ENCODE data around the gene C16orf74.

C16orf74 gene

GRCh38 chr16:85667841-85668413 lies 83.0 kb downstream of the C16orf74 start:
- ATAC-seq = no peak
- TF ChIP-seq CSRNP3 (CRISPR knock-in tag; IDR thresholded peaks at IDR 0.05) (no peak), PPARA (CRISPR knock-in tag; IDR thresholded peaks at IDR 0.05; ENCODE audit: borderline replicate concordance) (no peak), BACH2 (CRISPR knock-in tag; IDR thresholded peaks at IDR 0.05; ENCODE audit: borderline replicate concordance) (no peak), ZNF565 (CRISPR knock-in tag; conservative IDR thresholded peaks at IDR 0.05; ENCODE audit: low read depth) (no peak), ZNF8 (CRISPR knock-in tag; IDR thresholded peaks at IDR 0.05) (no peak), ISL1 (CRISPR knock-in tag; IDR thresholded peaks at IDR 0.05) (no peak), ESRRG (CRISPR knock-in tag; IDR thresholded peaks at IDR 0.05) (no peak), ZNF70 (CRISPR knock-in tag; IDR thresholded peaks at IDR 0.05) (no peak), GLIS3 (CRISPR knock-in tag; IDR thresholded peaks at IDR 0.05) (no peak), SNAI2 (CRISPR knock-in tag; IDR thresholded peaks at IDR 0.05) (no peak), PATZ1 (CRISPR knock-in tag; IDR thresholded peaks at IDR 0.05; ENCODE audit: borderline replicate concordance) (no peak), CREB5 (CRISPR knock-in tag; IDR thresholded peaks at IDR 0.05; ENCODE audit: low read depth) (no peak), RARB (CRISPR knock-in tag; IDR thresholded peaks at IDR 0.05) (no peak), CSDC2 (CRISPR knock-in tag; IDR thresholded peaks at IDR 0.05) (no peak), ZC3H10 (CRISPR knock-in tag; IDR thresholded peaks at IDR 0.05) (no peak), ZFP30 (CRISPR knock-in tag; IDR thresholded peaks at IDR 0.05) (no peak)

- ATAC-seq = no peak
- no peak for TF ChIP-seq ZNF70 (CRISPR knock-in tag; IDR thresholded peaks at IDR 0.05)
- TF ChIP-seq ZC3H10 (CRISPR knock-in tag; IDR thresholded peaks at IDR 0.05) = no peak
- no peak for TF ChIP-seq ZNF8 (CRISPR knock-in tag; IDR thresholded peaks at IDR 0.05)
- no peak for TF ChIP-seq SNAI2 (CRISPR knock-in tag; IDR thresholded peaks at IDR 0.05)
- TF ChIP-seq POU6F1 (CRISPR knock-in tag; IDR thresholded peaks at IDR 0.05; ENCODE audit: borderline replicate concordance, low read depth) = no peak
- no peak for TF ChIP-seq PATZ1 (CRISPR knock-in tag; IDR thresholded peaks at IDR 0.05; ENCODE audit: borderline replicate concordance)
- TF ChIP-seq TCF4 (CRISPR knock-in tag; IDR thresholded peaks at IDR 0.05; ENCODE audit: borderline replicate concordance) = no peak
- no peak for TF ChIP-seq ESRRG (CRISPR knock-in tag; IDR thresholded peaks at IDR 0.05)
These were observed 83.6 kb downstream of the C16orf74 start for GRCh38 chr16:85667261-85667660.

GRCh38 chr16:85665929-85666328 lies 85.0 kb downstream of the C16orf74 start:
- no peak for TF ChIP-seq ARNTL (CRISPR knock-in tag; IDR thresholded peaks at IDR 0.05; ENCODE audit: borderline replicate concordance, low read depth)
- no peak for TF ChIP-seq TSHZ2 (CRISPR knock-in tag; IDR thresholded peaks at IDR 0.05)
- TF ChIP-seq POU6F1 (CRISPR knock-in tag; IDR thresholded peaks at IDR 0.05; ENCODE audit: borderline replicate concordance, low read depth) = no peak
- no peak for TF ChIP-seq RARB (CRISPR knock-in tag; IDR thresholded peaks at IDR 0.05)
- no peak for TF ChIP-seq TCF4 (CRISPR knock-in tag; IDR thresholded peaks at IDR 0.05; ENCODE audit: borderline replicate concordance)
- no peak for TF ChIP-seq ZNF70 (CRISPR knock-in tag; IDR thresholded peaks at IDR 0.05)
- no peak for TF ChIP-seq CSRNP3 (CRISPR knock-in tag; IDR thresholded peaks at IDR 0.05)
- no peak for TF ChIP-seq ISL1 (CRISPR knock-in tag; IDR thresholded peaks at IDR 0.05)
- TF ChIP-seq ZFP3 (CRISPR knock-in tag; IDR thresholded peaks at IDR 0.05) = no peak
- no peak for TF ChIP-seq CSDC2 (CRISPR knock-in tag; IDR thresholded peaks at IDR 0.05)
- no peak for TF ChIP-seq OSR1 (CRISPR knock-in tag; IDR thresholded peaks at IDR 0.05)
- no peak for ATAC-seq
